Fibroblast of lung (primary cell): Measurements from ENCODE around the gene CMTM4.

ENCODE experiments used
- CTCF ChIP-seq, 2 donors: IDR thresholded peaks in 1 of 2; conservative IDR thresholded peaks in 1 of 2; 1 replicate in 1 of 2; 2 replicates in 1 of 2; pipeline ENCODE4 v1.5.1; 2011 to 2012; ENCODE audit warnings: low read length in 2 of 2, control low read depth in 1 of 2, inconsistent platforms in 1 of 2, low read depth in 1 of 2, mild to moderate bottlenecking in 1 of 2
- EZH2 ChIP-seq: IDR thresholded peaks from 2 replicates; pipeline ENCODE4 v1.5.1; 2012; ENCODE audit warnings: low read length, control low read depth, mild to moderate bottlenecking; ENCODE audit errors: missing control alignments

- no peak for TF ChIP-seq CTCF (conservative IDR thresholded peaks at IDR 0.05 in 1 of 2, IDR thresholded peaks at IDR 0.05 in 1 of 2; ENCODE audit: low read depth in 1 of 2, low read length in 2 of 2)
- no peak for TF ChIP-seq EZH2
These were observed 76.1 kb downstream of the CMTM4 start for GRCh38 chr16:66620429-66620795.
